AG04450 (cell line): Measurements from ENCODE around the gene RSRC1. TPM values are rescaled to one million over a fixed set of nuclear protein-coding genes. Genes with fewer than 3 reads are reported as not detected.

Experiments
- CTCF ChIA-PET: fragments of 300-600, 350-600 bp; formaldehyde crosslinking; extraction: SDS; loops from one replicate; lab custom pipeline; 2022; ENCODE audit warnings: antibody characterized with exemption, inconsistent platforms; lab: Charles Lee
- POLR2A ChIA-PET: fragments of 350-600 bp; formaldehyde crosslinking; extraction: SDS; loops from one replicate; lab custom pipeline; 2021; ENCODE audit warnings: antibody characterized with exemption, inconsistent platforms; lab: Yijun Ruan, JAX
- DNase-seq: peaks from one replicate; pipeline ENCODE4 v3.0.0-alpha.2; 2011; ENCODE audit warnings: low read depth, low spot score
- H3K27ac ChIP-seq: one replicate; pipeline ENCODE4 v1.5.1; 2012; ENCODE audit warnings: low read depth, low read length, control low read depth
- H3K27me3 ChIP-seq: one replicate; pipeline ENCODE4 v1.6.0; 2012; ENCODE audit warnings: low read length; ENCODE audit not compliant: control insufficient read depth, insufficient read depth
- H3K4me3 ChIP-seq: 2 replicates; pipeline ENCODE4 v1.5.1; 2011; ENCODE audit warnings: mild to moderate bottlenecking, low read depth, low read length, control low read depth
- H3K9me3 ChIP-seq: 2 replicates; pipeline ENCODE4 v1.5.1; 2012; ENCODE audit warnings: low read length; ENCODE audit not compliant: control insufficient read depth, insufficient read depth
- polyA plus RNA-seq: library from polyadenylated mRNA; depleted of rRNA; stranded (reverse); fragments of >200 nt; gene quantifications from 2 replicates; pipeline ENCODE4 v1.2.3, GENCODE V29; 2011
- TF ChIP-seq, protein P1 (sequence below): IDR thresholded peaks from 2 replicates; pipeline ENCODE4 v1.5.1; 2011; ENCODE audit warnings: low read depth, low read length, control low read depth, inconsistent platforms

Gene RSRC1
- polyA plus RNA-seq, 1 experiment: 6.7 TPM

DNA sequence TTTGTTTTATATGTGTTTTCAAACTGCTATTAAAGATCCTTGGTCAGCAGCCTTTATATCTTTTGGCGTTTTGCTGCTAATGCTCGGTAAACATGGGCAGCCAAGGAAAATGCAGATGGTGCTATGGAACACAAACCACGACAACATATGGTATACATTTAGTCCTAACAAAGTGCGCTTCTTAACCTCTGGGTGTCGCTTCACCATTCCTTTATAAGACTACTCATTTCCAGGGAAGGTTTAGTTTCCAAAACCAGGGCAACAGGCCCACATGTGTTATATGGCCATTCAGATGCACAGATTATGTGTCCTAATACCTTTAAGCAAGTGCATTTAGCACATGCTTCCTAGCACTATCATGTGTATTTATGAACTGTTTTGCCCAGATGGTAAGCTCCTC, 18.4 kb upstream of the RSRC1 start:
- Histone ChIP-seq H3K27me3 (peaks cover 38% of the 10 kb centered on the region), H3K9me3 (peaks cover 11% of the 10 kb centered on the region; the same call in 1 of the 2 replicates), H3K27ac (no peak overlapping the region), H3K4me3 (no peak overlapping the region)
- ChIA-PET POLR2A (no interaction called here), CTCF (interaction anchor here (0.5 to 0.7 kb wide), 2 partner anchors 62 to 262 kb away, joined by 3 to 4 read pairs; no protein-coding TSS in a partner anchor)
- DNase-seq: no peak
- TF ChIP-seq, protein P1, sequence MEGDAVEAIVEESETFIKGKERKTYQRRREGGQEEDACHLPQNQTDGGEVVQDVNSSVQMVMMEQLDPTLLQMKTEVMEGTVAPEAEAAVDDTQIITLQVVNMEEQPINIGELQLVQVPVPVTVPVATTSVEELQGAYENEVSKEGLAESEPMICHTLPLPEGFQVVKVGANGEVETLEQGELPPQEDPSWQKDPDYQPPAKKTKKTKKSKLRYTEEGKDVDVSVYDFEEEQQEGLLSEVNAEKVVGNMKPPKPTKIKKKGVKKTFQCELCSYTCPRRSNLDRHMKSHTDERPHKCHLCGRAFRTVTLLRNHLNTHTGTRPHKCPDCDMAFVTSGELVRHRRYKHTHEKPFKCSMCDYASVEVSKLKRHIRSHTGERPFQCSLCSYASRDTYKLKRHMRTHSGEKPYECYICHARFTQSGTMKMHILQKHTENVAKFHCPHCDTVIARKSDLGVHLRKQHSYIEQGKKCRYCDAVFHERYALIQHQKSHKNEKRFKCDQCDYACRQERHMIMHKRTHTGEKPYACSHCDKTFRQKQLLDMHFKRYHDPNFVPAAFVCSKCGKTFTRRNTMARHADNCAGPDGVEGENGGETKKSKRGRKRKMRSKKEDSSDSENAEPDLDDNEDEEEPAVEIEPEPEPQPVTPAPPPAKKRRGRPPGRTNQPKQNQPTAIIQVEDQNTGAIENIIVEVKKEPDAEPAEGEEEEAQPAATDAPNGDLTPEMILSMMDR: peak; percentile 39

DNA sequence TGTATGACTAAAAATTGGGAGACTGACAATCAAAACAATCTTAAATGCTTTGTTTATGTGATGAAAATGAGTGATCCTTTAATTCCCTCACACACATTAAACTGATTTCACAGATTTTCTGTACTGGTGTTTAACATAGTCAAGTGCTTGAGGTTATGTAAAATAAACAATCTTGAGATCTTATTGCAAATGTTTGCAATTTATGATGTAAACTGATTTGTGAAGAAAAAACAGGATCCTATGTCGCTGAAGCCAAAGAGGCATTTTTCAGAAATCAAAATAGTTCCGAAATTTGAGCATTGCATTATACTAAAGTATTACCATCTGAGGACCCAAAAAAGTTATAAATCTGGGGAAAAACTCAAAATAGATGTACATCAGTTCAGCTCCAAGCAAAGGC, 16.4 kb upstream of the RSRC1 start:
- POLR2A ChIA-PET: no interaction called here
- Histone ChIP-seq H3K4me3 (no peak overlapping the region), H3K27ac (no peak overlapping the region), H3K9me3 (peaks cover 18% of the 10 kb centered on the region; the same call in 1 of the 2 replicates), H3K27me3 (peaks cover 56% of the 10 kb centered on the region)
- DNase-seq: no peak
- CTCF ChIA-PET: no interaction called here
- TF ChIP-seq, protein P1: no peak

DNA sequence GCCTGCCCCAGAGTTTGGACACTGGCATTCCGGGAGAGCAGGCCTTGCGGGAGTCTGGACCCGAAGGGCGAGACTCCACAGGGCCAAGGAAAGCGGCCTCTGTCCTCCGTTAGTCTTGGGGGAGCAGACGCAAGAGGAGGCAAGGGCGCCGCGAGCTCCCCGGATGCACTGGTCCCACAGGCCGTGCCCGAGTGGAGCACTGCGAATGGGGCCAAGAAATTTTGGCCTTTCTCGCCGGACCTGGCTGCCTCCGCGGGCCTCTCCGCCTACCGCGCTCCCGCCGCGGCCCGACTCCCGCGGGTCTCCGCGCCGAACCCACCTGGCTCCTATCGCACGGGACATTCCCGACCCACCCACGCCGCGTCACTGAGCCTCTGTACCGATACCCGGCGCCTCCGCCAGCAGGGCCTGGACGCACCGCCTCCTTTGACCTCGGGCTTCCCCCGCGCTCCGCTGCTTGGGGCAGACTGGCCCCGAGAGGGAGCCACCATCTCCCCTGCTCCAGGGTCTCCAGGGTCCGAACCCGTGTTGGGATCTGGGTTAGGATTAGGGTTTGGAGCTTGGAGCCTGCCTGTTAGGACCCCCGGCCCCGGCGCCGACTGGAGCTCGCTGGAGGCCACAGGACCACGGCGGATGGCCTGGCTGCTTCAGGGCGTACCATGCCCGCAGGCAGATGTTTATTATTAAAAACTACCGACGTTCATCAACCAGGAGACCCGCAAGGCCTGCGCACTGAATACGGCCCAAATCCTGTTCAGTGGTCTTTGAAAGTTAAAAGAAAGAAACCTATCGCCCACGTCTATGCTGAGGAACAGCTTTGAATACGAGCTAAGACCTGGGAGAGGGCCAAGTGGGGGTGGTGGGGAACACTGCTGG, 15.4 kb upstream of the RSRC1 start:
- CTCF ChIA-PET: no interaction called here
- no peak for DNase-seq
- peaks cover 18% of the 10 kb centered on the region; the same call in 1 of the 2 replicates for H3K9me3 ChIP-seq
- TF ChIP-seq, protein P1: no peak
- no peak overlapping the region for H3K27ac ChIP-seq
- H3K27me3 ChIP-seq: peaks cover 64% of the 10 kb centered on the region
- POLR2A ChIA-PET: no interaction called here
- no peak overlapping the region for H3K4me3 ChIP-seq

DNA sequence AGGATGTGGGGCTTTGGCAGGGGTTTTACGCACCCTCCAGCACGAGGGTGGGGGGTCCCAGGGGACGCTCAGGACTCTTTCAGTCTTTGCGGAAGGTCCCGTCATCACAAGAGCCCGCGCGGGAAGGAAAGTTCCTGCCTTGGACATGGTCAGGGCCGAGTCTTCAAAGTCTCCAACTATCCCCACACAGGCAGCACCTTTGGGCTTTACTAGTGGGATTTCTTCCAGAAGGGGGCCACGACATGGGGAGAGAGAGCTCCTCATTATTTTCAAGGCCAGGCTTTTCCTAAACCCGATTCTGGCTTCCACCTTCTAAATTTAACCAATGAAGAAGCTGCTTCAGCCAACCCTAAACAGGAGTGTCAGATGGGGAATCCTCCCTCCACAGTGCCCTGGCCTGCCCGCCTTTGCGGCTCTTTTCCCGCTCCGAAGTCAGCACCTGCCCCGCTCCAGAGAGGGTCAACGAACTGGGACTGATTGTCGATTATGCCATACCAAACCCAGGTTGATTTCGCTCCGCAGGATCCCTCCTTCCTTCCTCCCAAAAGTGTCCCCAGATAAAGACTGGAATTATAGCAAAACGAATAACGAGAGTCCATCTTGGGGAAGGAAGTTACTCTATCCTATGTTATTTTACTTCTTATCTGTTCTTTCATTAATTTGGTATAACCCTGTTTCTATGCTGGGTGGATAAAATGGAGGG, 14.6 kb upstream of the RSRC1 start:
- Histone ChIP-seq H3K4me3 (no peak overlapping the region), H3K27ac (no peak overlapping the region), H3K27me3 (peaks cover 72% of the 10 kb centered on the region), H3K9me3 (peaks cover 18% of the 10 kb centered on the region; the same call in 1 of the 2 replicates)
- TF ChIP-seq, protein P1: no peak
- ChIA-PET POLR2A (no interaction called here), CTCF (no interaction called here)
- no peak for DNase-seq
